GM12878 (cell line): ENCODE results near the gene DPP9. TPM values are rescaled to one million over a fixed set of nuclear protein-coding genes. Genes with fewer than 3 reads are reported as not detected.

Experiments used
- BRCA1 ChIP-seq: IDR thresholded peaks from 2 replicates; pipeline ENCODE4 v1.6.1; 2011; ENCODE audit warnings: low read depth, low read length, improper control_type of control experiment
- CREB1 ChIP-seq: IDR thresholded peaks from 2 replicates; pipeline ENCODE4 v1.6.1; 2012; ENCODE audit warnings: low read depth, mild to moderate bottlenecking, inconsistent platforms
- FOXM1 ChIP-seq: IDR thresholded peaks from 2 replicates; pipeline ENCODE4 v1.6.1; 2012; ENCODE audit warnings: low read depth, mild to moderate bottlenecking, inconsistent platforms, low read length, moderate library complexity
- GATAD2B ChIP-seq: fragments of 450-650 bp; conservative IDR thresholded peaks from 2 replicates; pipeline ENCODE4 v1.6.1; 2017; ENCODE audit warnings: low read depth, mild to moderate bottlenecking, moderate library complexity
- HCFC1 ChIP-seq: fragments of 150-350 bp; IDR thresholded peaks from 2 replicates; pipeline ENCODE4 v1.6.1; 2014; ENCODE audit warnings: low read length
- HDAC2 ChIP-seq: fragments of 200-600 bp; sonication (generic); IDR thresholded peaks from 2 replicates; pipeline ENCODE4 v1.6.1; 2017
- KDM1A ChIP-seq: fragments of 200-600 bp; sonication (generic); IDR thresholded peaks from 2 replicates; pipeline ENCODE4 v1.6.1; 2016; ENCODE audit warnings: borderline replicate concordance
- KLF5 ChIP-seq: fragments of 450-650 bp; IDR thresholded peaks from 2 replicates; pipeline ENCODE4 v1.6.1; 2014; ENCODE audit warnings: mild to moderate bottlenecking; ENCODE audit not compliant: partially characterized antibody
- LARP7 ChIP-seq: fragments of 450-650 bp; IDR thresholded peaks from 2 replicates; pipeline ENCODE4 v1.6.1; 2017; ENCODE audit warnings: mild to moderate bottlenecking
- MEF2B ChIP-seq: fragments of 450-650 bp; IDR thresholded peaks from 2 replicates; pipeline ENCODE4 v1.6.1; 2018; ENCODE audit warnings: mild to moderate bottlenecking, moderate library complexity; ENCODE audit not compliant: partially characterized antibody, poor library complexity, severe bottlenecking
- RFX5 ChIP-seq: IDR thresholded peaks from 2 replicates; pipeline ENCODE4 v1.6.1; 2011; ENCODE audit warnings: low read depth, low read length, improper control_type of control experiment
- SMARCA5 ChIP-seq: fragments of 450-650 bp; IDR thresholded peaks from 2 replicates; pipeline ENCODE4 v1.6.1; 2017; ENCODE audit warnings: mild to moderate bottlenecking
- TAF1 ChIP-seq: IDR thresholded peaks from 2 replicates; pipeline ENCODE4 v1.6.1; 2011; ENCODE audit warnings: mild to moderate bottlenecking, low read depth, low read length, borderline replicate concordance
- TARDBP ChIP-seq: IDR thresholded peaks from 2 replicates; pipeline ENCODE4 v1.6.1; 2016; ENCODE audit warnings: borderline replicate concordance
- TCF12 ChIP-seq: IDR thresholded peaks from 2 replicates; pipeline ENCODE4 v1.6.1; 2011; ENCODE audit warnings: low read depth, mild to moderate bottlenecking, low read length
- YBX1 ChIP-seq: fragments of 450-650 bp; IDR thresholded peaks from 2 replicates; pipeline ENCODE4 v1.6.1; 2016; ENCODE audit warnings: antibody characterized with exemption
- polyA plus RNA-seq, 11 experiments: library from polyadenylated mRNA; depleted of rRNA in 4 of 11; unstranded in 6 of 11; stranded (reverse) in 5 of 11; fragments of >200 nt; fragmentation: Nextera tagmentation in 4 of 11; fragmentation: Illumina TruSeq in 1 of 11; extraction: Ambion mirVana in 4 of 11; extraction: Trizol in 1 of 11; gene quantifications; 1 replicate in 1 of 11; 2 replicates in 10 of 11; pipeline versions ENCODE4 v1.2.1 to v1.2.3, GENCODE V29; 2011 to 2016; ENCODE audit warnings: inconsistent platforms in 2 of 11, missing spikeins in 2 of 11, low read depth in 1 of 11
- total RNA-seq, 4 experiments: library from RNA; depleted of rRNA in 3 of 4; stranded (reverse); fragments of >200 nt in 3 of 4; fragmentation: Illumina TruSeq in 1 of 4; extraction: Trizol in 1 of 4; gene quantifications; 2 replicates each; pipeline versions ENCODE4 v1.2.1 to v1.2.3, GENCODE V29; 2013 to 2021
- TF ChIP-seq, protein P1 (sequence below), 3 experiments: IDR thresholded peaks in 2 of 3; conservative IDR thresholded peaks in 1 of 3; 2 replicates each; pipeline ENCODE4 v1.5.1; 2011; ENCODE audit warnings: low read depth in 3 of 3, low read length in 3 of 3, mild to moderate bottlenecking in 3 of 3, control low read depth in 2 of 3, moderate library complexity in 2 of 3, inconsistent platforms in 1 of 3, mixed read lengths in 1 of 3; ENCODE audit not compliant: control insufficient read depth in 2 of 3, insufficient read depth in 1 of 3; ENCODE audit errors: extremely low read depth in 1 of 3
- TF ChIP-seq, protein P2 (sequence below): IDR thresholded peaks from 2 replicates; pipeline ENCODE4 v1.6.1; 2011; ENCODE audit warnings: low read depth, low read length, improper control_type of control experiment, borderline replicate concordance
- TF ChIP-seq, protein P3 (sequence below): fragments of 450-650 bp; IDR thresholded peaks from 2 replicates; pipeline ENCODE4 v1.6.1; 2017; ENCODE audit warnings: mild to moderate bottlenecking, moderate library complexity
- TF ChIP-seq, protein P4 (sequence below): fragments of 450-650 bp; IDR thresholded peaks from 2 replicates; pipeline ENCODE4 v1.6.1; 2017; ENCODE audit warnings: mild to moderate bottlenecking, moderate library complexity

DPP9 gene
- total and polyA plus RNA-seq, 10 of the 15 experiments (the other 5 are each of a cell fraction or from before 2014, with no cell fraction given), result 0.64 to 58.6 (median 27.6) TPM

DNA sequence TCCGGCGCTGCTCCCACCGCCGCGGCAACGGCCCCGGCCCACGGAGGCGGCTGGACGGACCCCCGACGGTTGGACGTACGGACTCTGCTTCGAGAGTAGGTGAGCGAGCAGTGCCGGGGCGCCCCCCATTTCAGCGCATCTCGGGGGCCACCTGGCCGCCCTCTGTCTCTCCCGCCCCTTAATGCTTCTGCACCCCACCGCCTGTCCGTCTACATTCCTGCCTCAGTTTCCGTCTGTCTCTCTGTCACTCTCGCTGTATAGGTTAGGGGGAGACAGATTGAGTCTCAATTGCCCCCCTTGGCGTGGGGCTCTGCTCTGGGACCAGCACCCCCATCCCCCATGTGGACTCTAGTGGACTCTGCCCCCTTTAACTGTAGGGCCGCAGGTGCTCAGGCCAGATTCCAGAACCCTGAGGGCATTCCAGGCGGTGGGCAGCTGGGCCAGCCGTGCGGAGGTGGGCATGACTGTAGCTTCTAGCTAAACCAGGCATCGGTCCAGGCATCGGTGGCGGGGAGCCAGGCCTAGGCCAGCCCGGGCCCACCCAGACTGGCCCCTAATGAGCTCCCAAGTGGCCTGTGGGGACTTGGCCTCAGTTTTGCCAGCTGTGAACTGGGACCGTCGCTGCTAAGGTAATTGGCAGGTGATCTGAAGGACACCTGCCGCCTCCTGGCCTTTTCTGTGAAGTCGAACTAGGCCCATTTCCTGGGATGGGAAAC lies 84.0 kb downstream of the DPP9 start (continued):
- TF ChIP-seq TAF1 (no peak), KDM1A (no peak), TCF12 (0 out of 2 replicates have a peak, but pooled peaks have one; percentile 5), KLF5 (no peak), RFX5 (no peak), SMARCA5 (peak; percentile 79), YBX1 (no peak), MEF2B (no peak), TARDBP (no peak), LARP7 (peak; percentile 35; the same call in 1 of the 2 replicates), CREB1 (no peak), HCFC1 (no peak), FOXM1 (no peak), BRCA1 (no peak), GATAD2B (0 out of 2 replicates have a peak, but pooled peaks have one; percentile 14), HDAC2 (no peak)
- TF ChIP-seq, protein P1, sequence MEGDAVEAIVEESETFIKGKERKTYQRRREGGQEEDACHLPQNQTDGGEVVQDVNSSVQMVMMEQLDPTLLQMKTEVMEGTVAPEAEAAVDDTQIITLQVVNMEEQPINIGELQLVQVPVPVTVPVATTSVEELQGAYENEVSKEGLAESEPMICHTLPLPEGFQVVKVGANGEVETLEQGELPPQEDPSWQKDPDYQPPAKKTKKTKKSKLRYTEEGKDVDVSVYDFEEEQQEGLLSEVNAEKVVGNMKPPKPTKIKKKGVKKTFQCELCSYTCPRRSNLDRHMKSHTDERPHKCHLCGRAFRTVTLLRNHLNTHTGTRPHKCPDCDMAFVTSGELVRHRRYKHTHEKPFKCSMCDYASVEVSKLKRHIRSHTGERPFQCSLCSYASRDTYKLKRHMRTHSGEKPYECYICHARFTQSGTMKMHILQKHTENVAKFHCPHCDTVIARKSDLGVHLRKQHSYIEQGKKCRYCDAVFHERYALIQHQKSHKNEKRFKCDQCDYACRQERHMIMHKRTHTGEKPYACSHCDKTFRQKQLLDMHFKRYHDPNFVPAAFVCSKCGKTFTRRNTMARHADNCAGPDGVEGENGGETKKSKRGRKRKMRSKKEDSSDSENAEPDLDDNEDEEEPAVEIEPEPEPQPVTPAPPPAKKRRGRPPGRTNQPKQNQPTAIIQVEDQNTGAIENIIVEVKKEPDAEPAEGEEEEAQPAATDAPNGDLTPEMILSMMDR (IDR thresholded peaks at IDR 0.05 in 2 of 3, conservative IDR thresholded peaks at IDR 0.05 in 1 of 3; ENCODE audit: control insufficient read depth in 2 of 3, extremely low read depth in 1 of 3, insufficient read depth in 1 of 3, low read depth in 3 of 3, low read length in 3 of 3), result no peak
- TF ChIP-seq, protein P2, sequence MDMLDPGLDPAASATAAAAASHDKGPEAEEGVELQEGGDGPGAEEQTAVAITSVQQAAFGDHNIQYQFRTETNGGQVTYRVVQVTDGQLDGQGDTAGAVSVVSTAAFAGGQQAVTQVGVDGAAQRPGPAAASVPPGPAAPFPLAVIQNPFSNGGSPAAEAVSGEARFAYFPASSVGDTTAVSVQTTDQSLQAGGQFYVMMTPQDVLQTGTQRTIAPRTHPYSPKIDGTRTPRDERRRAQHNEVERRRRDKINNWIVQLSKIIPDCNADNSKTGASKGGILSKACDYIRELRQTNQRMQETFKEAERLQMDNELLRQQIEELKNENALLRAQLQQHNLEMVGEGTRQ, result no peak
- TF ChIP-seq, protein P3, sequence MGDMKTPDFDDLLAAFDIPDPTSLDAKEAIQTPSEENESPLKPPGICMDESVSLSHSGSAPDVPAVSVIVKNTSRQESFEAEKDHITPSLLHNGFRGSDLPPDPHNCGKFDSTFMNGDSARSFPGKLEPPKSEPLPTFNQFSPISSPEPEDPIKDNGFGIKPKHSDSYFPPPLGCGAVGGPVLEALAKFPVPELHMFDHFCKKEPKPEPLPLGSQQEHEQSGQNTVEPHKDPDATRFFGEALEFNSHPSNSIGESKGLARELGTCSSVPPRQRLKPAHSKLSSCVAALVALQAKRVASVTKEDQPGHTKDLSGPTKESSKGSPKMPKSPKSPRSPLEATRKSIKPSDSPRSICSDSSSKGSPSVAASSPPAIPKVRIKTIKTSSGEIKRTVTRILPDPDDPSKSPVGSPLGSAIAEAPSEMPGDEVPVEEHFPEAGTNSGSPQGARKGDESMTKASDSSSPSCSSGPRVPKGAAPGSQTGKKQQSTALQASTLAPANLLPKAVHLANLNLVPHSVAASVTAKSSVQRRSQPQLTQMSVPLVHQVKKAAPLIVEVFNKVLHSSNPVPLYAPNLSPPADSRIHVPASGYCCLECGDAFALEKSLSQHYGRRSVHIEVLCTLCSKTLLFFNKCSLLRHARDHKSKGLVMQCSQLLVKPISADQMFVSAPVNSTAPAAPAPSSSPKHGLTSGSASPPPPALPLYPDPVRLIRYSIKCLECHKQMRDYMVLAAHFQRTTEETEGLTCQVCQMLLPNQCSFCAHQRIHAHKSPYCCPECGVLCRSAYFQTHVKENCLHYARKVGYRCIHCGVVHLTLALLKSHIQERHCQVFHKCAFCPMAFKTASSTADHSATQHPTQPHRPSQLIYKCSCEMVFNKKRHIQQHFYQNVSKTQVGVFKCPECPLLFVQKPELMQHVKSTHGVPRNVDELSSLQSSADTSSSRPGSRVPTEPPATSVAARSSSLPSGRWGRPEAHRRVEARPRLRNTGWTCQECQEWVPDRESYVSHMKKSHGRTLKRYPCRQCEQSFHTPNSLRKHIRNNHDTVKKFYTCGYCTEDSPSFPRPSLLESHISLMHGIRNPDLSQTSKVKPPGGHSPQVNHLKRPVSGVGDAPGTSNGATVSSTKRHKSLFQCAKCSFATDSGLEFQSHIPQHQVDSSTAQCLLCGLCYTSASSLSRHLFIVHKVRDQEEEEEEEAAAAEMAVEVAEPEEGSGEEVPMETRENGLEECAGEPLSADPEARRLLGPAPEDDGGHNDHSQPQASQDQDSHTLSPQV, result no peak
- TF ChIP-seq, protein P4, sequence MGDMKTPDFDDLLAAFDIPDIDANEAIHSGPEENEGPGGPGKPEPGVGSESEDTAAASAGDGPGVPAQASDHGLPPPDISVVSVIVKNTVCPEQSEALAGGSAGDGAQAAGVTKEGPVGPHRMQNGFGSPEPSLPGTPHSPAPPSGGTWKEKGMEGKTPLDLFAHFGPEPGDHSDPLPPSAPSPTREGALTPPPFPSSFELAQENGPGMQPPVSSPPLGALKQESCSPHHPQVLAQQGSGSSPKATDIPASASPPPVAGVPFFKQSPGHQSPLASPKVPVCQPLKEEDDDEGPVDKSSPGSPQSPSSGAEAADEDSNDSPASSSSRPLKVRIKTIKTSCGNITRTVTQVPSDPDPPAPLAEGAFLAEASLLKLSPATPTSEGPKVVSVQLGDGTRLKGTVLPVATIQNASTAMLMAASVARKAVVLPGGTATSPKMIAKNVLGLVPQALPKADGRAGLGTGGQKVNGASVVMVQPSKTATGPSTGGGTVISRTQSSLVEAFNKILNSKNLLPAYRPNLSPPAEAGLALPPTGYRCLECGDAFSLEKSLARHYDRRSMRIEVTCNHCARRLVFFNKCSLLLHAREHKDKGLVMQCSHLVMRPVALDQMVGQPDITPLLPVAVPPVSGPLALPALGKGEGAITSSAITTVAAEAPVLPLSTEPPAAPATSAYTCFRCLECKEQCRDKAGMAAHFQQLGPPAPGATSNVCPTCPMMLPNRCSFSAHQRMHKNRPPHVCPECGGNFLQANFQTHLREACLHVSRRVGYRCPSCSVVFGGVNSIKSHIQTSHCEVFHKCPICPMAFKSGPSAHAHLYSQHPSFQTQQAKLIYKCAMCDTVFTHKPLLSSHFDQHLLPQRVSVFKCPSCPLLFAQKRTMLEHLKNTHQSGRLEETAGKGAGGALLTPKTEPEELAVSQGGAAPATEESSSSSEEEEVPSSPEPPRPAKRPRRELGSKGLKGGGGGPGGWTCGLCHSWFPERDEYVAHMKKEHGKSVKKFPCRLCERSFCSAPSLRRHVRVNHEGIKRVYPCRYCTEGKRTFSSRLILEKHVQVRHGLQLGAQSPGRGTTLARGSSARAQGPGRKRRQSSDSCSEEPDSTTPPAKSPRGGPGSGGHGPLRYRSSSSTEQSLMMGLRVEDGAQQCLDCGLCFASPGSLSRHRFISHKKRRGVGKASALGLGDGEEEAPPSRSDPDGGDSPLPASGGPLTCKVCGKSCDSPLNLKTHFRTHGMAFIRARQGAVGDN, result no peak
